PC-3 (cell line): Measurements from ENCODE around the gene PIGP. TPM values are rescaled to one million over a fixed set of nuclear protein-coding genes. Genes with fewer than 3 reads are reported as not detected.

Experiments
- ATAC-seq: fragments of 200-7000 bp; cut with Tn5 transposase; 2 replicates; pipeline ENCODE4 v1.9.1; 2020; ENCODE audit warnings: mild to moderate bottlenecking, moderate library complexity
- BruUV-seq: library from RNA; stranded (reverse); fragments of 400-500 nt; replicated peaks from 2 replicates; lab custom pipeline; 2021; lab: Mats Ljungman, UMichigan
- CTCF ChIA-PET: fragments of 300-600 bp; sonication (Branson Sonifier 250); formaldehyde crosslinking; loops from one replicate; lab custom pipeline; 2022; ENCODE audit warnings: antibody characterized with exemption; lab: Charles Lee
- POLR2A ChIA-PET: fragments of 300-600 bp; sonication (Branson Sonifier 250); formaldehyde crosslinking; loops from one replicate; lab custom pipeline; 2022; ENCODE audit warnings: antibody characterized with exemption; ENCODE audit not compliant: unreplicated experiment; lab: Charles Lee
- DNase-seq: peaks from one replicate; pipeline ENCODE4 v3.0.0-alpha.2; 2015
- H2AFZ ChIP-seq: fragments of 300-600 bp; sonication (generic); 2 replicates; pipeline ENCODE4 v1.6.0; 2016; ENCODE audit warnings: antibody characterized with exemption, low read length
- H3F3A ChIP-seq: fragments of 300-600 bp; sonication (generic); one replicate; pipeline ENCODE4 v1.6.0; 2017; ENCODE audit warnings: antibody characterized with exemption, low read length, control low read depth, mild to moderate bottlenecking; ENCODE audit not compliant: unreplicated experiment
- H3K27ac ChIP-seq: fragments of 300-600 bp; sonication (generic); 2 replicates; pipeline ENCODE4 v1.5.1; 2016; ENCODE audit warnings: mild to moderate bottlenecking, low read length
- H3K27me3 ChIP-seq: fragments of 300-600 bp; sonication (generic); 2 replicates; pipeline ENCODE4 v1.6.1; 2016; ENCODE audit warnings: low read length, mixed read lengths
- H3K36me3 ChIP-seq: fragments of 300-600 bp; sonication (generic); 2 replicates; pipeline ENCODE4 v1.6.1; 2016; ENCODE audit warnings: low read depth, mixed run types, low read length, mixed read lengths
- H3K4me1 ChIP-seq: fragments of 300-600 bp; sonication (generic); 2 replicates; pipeline ENCODE4 v1.5.1; 2016; ENCODE audit warnings: low read length; ENCODE audit not compliant: insufficient read depth
- H3K4me2 ChIP-seq: fragments of 300-600 bp; sonication (generic); 2 replicates; pipeline ENCODE4 v1.6.0; 2016; ENCODE audit warnings: low read length
- H3K4me3 ChIP-seq: fragments of 300-600 bp; sonication (generic); 2 replicates; pipeline ENCODE4 v1.5.1; 2016; ENCODE audit warnings: mild to moderate bottlenecking, low read length, mixed read lengths
- H3K79me2 ChIP-seq: fragments of 300-600 bp; sonication (generic); 2 replicates; pipeline ENCODE4 v1.6.1; 2017; ENCODE audit warnings: low read length, mixed read lengths
- H3K9ac ChIP-seq: fragments of 300-600 bp; sonication (generic); 2 replicates; pipeline ENCODE4 v1.6.0; 2016; ENCODE audit warnings: mild to moderate bottlenecking, low read length
- H3K9me2 ChIP-seq: fragments of 300-600 bp; sonication (generic); replicated peaks from 2 replicates; pipeline ENCODE4 v1.6.1; 2016; ENCODE audit warnings: mixed run types, low read length, mixed read lengths
- H3K9me3 ChIP-seq: fragments of 300-600 bp; sonication (generic); 2 replicates; pipeline ENCODE4 v1.6.1; 2016; ENCODE audit warnings: low read length, mixed read lengths
- H4K20me1 ChIP-seq: fragments of 300-600 bp; sonication (generic); 2 replicates; pipeline ENCODE4 v1.6.1; 2016; ENCODE audit warnings: low read length, mixed read lengths
- EZH2 ChIP-seq: fragments of 300-600 bp; sonication (generic); IDR thresholded peaks from one replicate; pipeline ENCODE4 v1.6.1; 2017; ENCODE audit warnings: antibody characterized with exemption, mild to moderate bottlenecking, low read length; ENCODE audit not compliant: unreplicated experiment
- EZH2phosphoT487 ChIP-seq: fragments of 300-600 bp; sonication (generic); IDR thresholded peaks from 2 replicates; pipeline ENCODE4 v1.6.1; 2018; ENCODE audit warnings: mild to moderate bottlenecking, antibody characterized with exemption, low read length, borderline replicate concordance
- intact Hi-C: fragments of 100-400 bp; cut with micrococcal nuclease; formaldehyde crosslinking; loops from 2 replicates; pipeline ENCODE4 v1.9.0; 2023
- total RNA-seq: library from RNA; depleted of rRNA; stranded (reverse); fragments of >200 nt; gene quantifications from 2 replicates; pipeline ENCODE4 v1.2.3, GENCODE V29; 2014
- TF ChIP-seq, protein P1 (sequence below): fragments of 300-600 bp; sonication (generic); conservative IDR thresholded peaks from 2 replicates; pipeline ENCODE4 v1.5.1; 2017; ENCODE audit warnings: antibody characterized with exemption, low read depth, mild to moderate bottlenecking, low read length

The PIGP gene
- total RNA-seq, 1 experiment from 2014 or later, result 20.1 TPM

DNA sequence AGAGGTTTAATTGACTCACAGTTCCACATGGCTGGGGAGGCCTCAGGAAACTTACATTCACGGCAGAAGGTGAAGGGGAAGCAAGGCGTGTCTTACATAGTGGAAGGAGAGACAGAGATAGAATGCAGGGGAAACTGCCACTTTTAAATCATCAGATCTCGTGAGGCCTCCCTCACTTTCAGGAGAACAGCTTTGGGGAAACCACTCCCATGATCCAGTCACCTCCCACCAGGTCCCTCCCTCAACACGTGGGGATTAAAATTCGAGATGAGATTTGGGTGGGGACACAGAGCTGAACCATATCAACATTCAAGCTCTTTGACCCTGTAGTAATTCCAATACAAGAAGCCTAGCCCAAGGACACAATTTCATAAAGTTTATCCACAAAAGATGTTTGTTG lies 13.7 kb downstream of the PIGP start:
- intact Hi-C loops, result no loop called here
- H3K4me2 ChIP-seq, result no peak overlapping the region
- H3K79me2 ChIP-seq, result no peaks in the 10 kb centered on the region
- H3K4me1 ChIP-seq, result peaks cover 16% of the 10 kb centered on the region
- ChIA-PET POLR2A (no interaction called here), CTCF (interaction anchor here (0.8 kb wide), 1 partner anchor 49 kb away, joined by 3 read pairs; no protein-coding TSS in a partner anchor)
- no peak overlapping the region for H2AFZ ChIP-seq
- no peak overlapping the region for H3K9ac ChIP-seq
- TF ChIP-seq, protein P1, sequence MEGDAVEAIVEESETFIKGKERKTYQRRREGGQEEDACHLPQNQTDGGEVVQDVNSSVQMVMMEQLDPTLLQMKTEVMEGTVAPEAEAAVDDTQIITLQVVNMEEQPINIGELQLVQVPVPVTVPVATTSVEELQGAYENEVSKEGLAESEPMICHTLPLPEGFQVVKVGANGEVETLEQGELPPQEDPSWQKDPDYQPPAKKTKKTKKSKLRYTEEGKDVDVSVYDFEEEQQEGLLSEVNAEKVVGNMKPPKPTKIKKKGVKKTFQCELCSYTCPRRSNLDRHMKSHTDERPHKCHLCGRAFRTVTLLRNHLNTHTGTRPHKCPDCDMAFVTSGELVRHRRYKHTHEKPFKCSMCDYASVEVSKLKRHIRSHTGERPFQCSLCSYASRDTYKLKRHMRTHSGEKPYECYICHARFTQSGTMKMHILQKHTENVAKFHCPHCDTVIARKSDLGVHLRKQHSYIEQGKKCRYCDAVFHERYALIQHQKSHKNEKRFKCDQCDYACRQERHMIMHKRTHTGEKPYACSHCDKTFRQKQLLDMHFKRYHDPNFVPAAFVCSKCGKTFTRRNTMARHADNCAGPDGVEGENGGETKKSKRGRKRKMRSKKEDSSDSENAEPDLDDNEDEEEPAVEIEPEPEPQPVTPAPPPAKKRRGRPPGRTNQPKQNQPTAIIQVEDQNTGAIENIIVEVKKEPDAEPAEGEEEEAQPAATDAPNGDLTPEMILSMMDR, result no peak
- no peak for TF ChIP-seq EZH2
- TF ChIP-seq EZH2phosphoT487, result no peak
- BruUV-seq, result no TSS peak
- no peaks in the 10 kb centered on the region for H3K27me3 ChIP-seq
- no peak overlapping the region for H3K27ac ChIP-seq
- no peaks in the 10 kb centered on the region for H3K36me3 ChIP-seq
- no peaks in the 10 kb centered on the region for H4K20me1 ChIP-seq
- ATAC-seq, result no peak
- no peaks in the 10 kb centered on the region for H3K9me2 ChIP-seq
- no peaks in the 10 kb centered on the region for H3F3A ChIP-seq
- H3K4me3 ChIP-seq, result no peak overlapping the region
- no peaks in the 10 kb centered on the region for H3K9me3 ChIP-seq
- DNase-seq, result no peak

DNA sequence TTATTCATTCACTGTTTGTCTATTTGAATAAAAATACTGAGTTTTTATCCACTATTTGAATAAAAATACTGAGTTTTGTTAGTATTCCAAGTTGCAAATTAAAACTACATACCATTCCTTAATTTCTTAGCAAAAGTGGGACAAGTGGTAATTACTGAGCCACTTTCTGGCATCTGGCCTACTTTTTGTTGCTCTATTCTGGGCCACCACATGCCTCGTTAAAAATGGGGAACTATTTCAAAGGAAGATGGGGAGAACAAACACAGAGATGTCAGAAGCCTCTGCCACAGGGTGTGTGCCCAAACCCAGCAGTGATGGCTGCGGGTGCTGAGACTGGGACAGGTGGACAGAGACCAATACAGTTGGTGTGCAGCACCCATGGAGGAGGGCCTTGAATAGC lies 14.6 kb downstream of the PIGP start:
- Histone ChIP-seq H3K9ac (no peak overlapping the region), H3K79me2 (no peaks in the 10 kb centered on the region), H3K4me1 (peaks cover 16% of the 10 kb centered on the region), H3K4me3 (no peak overlapping the region), H3F3A (no peaks in the 10 kb centered on the region), H4K20me1 (no peaks in the 10 kb centered on the region), H3K27ac (no peak overlapping the region), H3K36me3 (no peaks in the 10 kb centered on the region), H3K9me3 (no peaks in the 10 kb centered on the region), H3K27me3 (no peaks in the 10 kb centered on the region), H3K4me2 (no peak overlapping the region), H3K9me2 (no peaks in the 10 kb centered on the region), H2AFZ (no peak overlapping the region)
- DNase-seq, result no peak
- no peak for ATAC-seq
- no peak for TF ChIP-seq EZH2phosphoT487
- no peak for TF ChIP-seq EZH2
- TF ChIP-seq, protein P1, result no peak
- intact Hi-C loops, result no loop called here
- no TSS peak for BruUV-seq
- ChIA-PET CTCF (no interaction called here), POLR2A (interaction anchor here (0.5 kb wide), 1 partner anchor 317 kb away, joined by 3 read pairs; no protein-coding TSS in a partner anchor)

DNA sequence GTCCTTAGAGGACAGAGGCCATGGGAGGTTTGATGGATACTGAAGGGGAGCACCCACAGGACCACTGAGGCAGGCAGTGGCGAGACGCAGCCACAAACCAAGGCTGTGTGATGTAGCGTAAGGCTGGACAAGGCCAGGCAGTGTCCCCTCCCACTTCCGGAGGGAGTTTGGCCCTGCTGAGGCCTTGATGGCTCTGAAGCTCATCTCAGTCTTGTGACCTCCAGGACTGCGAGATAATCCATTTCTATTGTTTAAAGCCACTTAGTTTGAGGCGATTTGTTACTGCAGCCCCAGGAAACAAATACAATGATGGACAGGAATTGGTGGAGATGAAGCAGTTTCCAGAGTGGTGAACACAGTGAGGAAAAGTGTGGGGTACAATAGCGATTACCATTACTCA lies 15.3 kb downstream of the PIGP start:
- Histone ChIP-seq H3F3A (no peaks in the 10 kb centered on the region), H3K79me2 (no peaks in the 10 kb centered on the region), H3K27ac (no peak overlapping the region), H3K9me3 (no peaks in the 10 kb centered on the region), H3K4me2 (no peak overlapping the region), H3K27me3 (no peaks in the 10 kb centered on the region), H3K4me3 (no peak overlapping the region), H3K36me3 (no peaks in the 10 kb centered on the region), H3K4me1 (peaks cover 16% of the 10 kb centered on the region), H3K9me2 (no peaks in the 10 kb centered on the region), H4K20me1 (no peaks in the 10 kb centered on the region), H2AFZ (no peak overlapping the region), H3K9ac (no peak overlapping the region)
- no peak for ATAC-seq
- no TSS peak for BruUV-seq
- DNase-seq, result no peak
- TF ChIP-seq EZH2phosphoT487 (no peak), EZH2 (no peak)
- TF ChIP-seq, protein P1, result no peak
- CTCF ChIA-PET, result no interaction called here
- intact Hi-C loops, result no loop called here
- POLR2A ChIA-PET, result no interaction called here
